GM12864 (cell line): ENCODE data around the gene RAB1B.

Source experiments
- DNase-seq: peaks from one replicate; pipeline ENCODE4 v3.0.0-alpha.2; 2011; ENCODE audit warnings: low read depth
- H3K4me3 ChIP-seq: 2 replicates; pipeline ENCODE4 v1.5.1; 2011; ENCODE audit warnings: mild to moderate bottlenecking, low read depth, low read length, control low read depth
- TF ChIP-seq, protein P1 (sequence below): IDR thresholded peaks from 2 replicates; pipeline ENCODE4 v1.5.1; 2011; ENCODE audit warnings: low read depth, mild to moderate bottlenecking, moderate library complexity, low read length, control low read depth, inconsistent platforms; ENCODE audit errors: missing control alignments

The RAB1B gene

DNA sequence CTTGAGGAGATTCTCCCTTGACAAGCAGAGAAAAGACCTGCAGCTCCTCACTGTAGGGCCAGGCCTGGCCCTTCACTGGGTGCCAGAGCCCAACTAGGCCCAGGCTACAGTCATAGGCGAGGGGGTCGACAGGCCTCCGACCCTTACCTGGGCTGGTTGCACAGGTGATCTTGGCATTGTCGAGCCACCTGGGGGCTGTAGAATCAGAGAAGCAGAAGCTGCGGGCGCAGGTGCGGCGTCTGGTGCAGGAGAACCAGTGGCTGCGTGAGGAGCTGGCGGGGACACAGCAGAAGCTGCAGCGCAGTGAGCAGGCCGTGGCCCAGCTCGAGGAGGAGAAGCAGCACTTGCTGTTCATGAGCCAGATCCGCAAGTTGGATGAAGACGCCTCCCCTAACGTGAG is 6.9 kb upstream of the RAB1B start:
- no peak overlapping the region for H3K4me3 ChIP-seq
- DNase-seq, result no peak
- TF ChIP-seq, protein P1, sequence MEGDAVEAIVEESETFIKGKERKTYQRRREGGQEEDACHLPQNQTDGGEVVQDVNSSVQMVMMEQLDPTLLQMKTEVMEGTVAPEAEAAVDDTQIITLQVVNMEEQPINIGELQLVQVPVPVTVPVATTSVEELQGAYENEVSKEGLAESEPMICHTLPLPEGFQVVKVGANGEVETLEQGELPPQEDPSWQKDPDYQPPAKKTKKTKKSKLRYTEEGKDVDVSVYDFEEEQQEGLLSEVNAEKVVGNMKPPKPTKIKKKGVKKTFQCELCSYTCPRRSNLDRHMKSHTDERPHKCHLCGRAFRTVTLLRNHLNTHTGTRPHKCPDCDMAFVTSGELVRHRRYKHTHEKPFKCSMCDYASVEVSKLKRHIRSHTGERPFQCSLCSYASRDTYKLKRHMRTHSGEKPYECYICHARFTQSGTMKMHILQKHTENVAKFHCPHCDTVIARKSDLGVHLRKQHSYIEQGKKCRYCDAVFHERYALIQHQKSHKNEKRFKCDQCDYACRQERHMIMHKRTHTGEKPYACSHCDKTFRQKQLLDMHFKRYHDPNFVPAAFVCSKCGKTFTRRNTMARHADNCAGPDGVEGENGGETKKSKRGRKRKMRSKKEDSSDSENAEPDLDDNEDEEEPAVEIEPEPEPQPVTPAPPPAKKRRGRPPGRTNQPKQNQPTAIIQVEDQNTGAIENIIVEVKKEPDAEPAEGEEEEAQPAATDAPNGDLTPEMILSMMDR, result no peak

DNA sequence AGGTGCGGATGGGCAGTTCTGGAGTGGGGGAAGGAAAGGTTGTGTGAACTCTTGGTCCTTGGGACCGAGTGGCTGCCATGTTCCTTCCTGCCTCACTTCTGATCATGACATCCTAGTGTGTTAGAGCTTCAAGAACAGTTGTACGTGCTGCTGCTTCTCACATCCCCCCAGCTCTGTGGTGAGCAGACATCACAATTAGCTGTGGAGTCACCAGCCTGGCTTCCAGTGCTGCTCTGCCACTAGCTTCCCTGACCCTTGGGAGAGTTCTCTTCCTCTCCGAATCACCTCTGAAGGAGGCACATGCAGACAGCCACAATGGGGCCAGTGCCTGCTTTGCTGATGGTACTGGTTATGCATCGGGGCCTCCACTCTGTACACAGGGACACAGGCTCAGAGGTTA is 6.2 kb upstream of the RAB1B start:
- TF ChIP-seq, protein P1, result no peak
- no peak overlapping the region for H3K4me3 ChIP-seq
- no peak for DNase-seq

DNA sequence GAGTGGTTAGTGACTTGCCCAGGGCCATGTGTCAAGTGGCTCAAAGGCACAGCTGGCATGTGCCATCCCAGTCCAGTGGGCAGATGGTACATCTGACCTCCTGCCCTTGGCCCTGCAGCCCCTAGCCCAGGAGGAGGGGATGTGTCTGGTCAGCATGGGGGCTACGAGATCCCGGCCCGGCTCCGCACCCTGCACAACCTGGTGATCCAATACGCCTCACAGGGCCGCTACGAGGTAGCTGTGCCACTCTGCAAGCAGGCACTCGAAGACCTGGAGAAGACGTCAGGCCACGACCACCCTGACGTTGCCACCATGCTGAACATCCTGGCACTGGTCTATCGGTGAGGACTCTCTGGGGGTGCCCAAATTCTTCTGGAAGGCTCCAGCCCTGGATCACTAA is 5.7 kb upstream of the RAB1B start:
- no peak for DNase-seq
- no peak overlapping the region for H3K4me3 ChIP-seq
- TF ChIP-seq, protein P1, result no peak

DNA sequence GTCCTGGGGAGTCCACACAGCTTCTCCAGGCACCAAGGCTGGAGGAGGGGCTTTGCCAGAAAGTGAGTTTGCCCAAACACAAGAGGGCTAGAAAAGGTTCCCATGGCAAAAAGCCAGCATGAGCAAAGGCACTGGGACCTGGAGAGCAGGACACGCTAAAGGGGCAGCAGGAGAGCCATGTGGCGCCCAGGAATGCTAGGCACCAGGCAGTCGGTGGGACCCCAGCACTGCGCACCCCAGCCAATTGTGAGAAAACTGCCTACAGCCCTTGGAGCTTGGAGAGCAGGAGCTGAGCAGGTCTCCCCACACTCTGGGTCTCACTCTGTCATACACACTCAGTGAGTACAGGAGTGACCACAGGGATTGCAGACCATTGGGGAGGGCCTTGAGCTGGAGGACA is 5.2 kb upstream of the RAB1B start:
- no peak for DNase-seq
- TF ChIP-seq, protein P1, result no peak
- no peak overlapping the region for H3K4me3 ChIP-seq

DNA sequence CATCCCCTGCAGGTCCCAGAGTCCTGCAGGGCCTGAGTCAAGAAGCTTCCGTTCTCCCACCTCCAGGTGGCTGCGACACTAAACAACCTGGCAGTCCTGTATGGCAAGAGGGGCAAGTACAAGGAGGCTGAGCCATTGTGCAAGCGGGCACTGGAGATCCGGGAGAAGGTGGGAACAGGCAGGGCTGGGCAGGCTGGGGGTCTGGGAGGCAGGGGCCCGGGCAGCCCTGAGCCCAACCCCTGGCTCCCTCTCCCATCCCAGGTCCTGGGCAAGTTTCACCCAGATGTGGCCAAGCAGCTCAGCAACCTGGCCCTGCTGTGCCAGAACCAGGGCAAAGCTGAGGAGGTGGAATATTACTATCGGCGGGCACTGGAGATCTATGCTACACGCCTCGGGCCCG is 4.7 kb upstream of the RAB1B start:
- TF ChIP-seq, protein P1, result no peak
- DNase-seq, result no peak
- no peak overlapping the region for H3K4me3 ChIP-seq

DNA sequence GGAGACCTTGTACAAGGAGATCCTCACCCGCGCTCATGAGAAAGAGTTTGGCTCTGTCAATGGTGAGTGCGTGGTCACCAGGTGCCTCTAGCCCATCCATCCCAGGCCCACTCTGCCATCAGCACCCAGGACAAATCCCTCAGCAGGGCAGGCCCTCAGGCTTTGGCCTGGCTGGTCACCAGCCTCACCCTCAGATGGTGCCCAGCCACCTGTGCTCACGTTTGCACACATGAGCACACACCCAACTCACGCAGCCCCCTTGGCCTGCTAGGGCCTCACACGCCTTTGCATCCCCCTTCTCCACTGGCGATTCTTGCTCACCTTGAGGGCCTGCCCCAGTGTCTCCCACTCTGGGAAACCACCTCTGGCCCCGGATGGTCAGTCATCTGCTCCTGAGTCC is 4.1 kb upstream of the RAB1B start:
- DNase-seq, result no peak
- TF ChIP-seq, protein P1, result no peak
- H3K4me3 ChIP-seq, result no peak overlapping the region

DNA sequence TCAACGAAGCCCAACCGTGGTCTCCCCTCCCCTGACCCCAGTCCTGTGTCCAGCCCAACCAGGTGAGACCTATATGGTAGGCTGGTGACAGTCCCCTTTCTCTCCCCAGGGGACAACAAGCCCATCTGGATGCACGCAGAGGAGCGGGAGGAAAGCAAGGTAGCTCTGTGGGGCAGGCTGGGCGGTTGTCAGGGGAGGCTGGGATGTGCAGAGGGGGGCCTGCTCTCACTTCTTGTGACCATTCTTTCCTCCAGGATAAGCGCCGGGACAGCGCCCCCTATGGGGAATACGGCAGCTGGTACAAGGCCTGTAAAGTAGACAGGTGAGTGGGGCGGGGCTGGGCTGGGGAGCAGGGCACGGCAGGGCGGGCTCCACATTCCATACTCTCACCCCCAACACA is 3.5 kb upstream of the RAB1B start:
- no peak for DNase-seq
- TF ChIP-seq, protein P1, result peak; percentile 55
- no peak overlapping the region for H3K4me3 ChIP-seq
